ENCODE results near the gene CLSTN3. TPM values are rescaled to one million over a fixed set of nuclear protein-coding genes. Genes with fewer than 3 reads are reported as not detected.

Gene CLSTN3
- total and polyA plus RNA-seq, 12 donors: 3.7 to 16.8 (median 6.0) TPM

GRCh38 chr12:7127916-7128626 lies 2.1 kb upstream of the CLSTN3 start:
- Histone ChIP-seq H3K4me3 (no peak overlapping the region), H3K27ac (peak overlapping the region in 1 of 10 donors; percentile 38)

GRCh38 chr12:7128681-7129286 lies 1.4 kb upstream of the CLSTN3 start, which contains the start of gene RBP5:
RBP5 (minus strand) TSS chr12:7128889; CDS start chr12:7128775, 114 bp downstream.
- WGBS, 2 donors: 58 to 63% methylated on average over 7 of the region's 7 CpGs
- H3K27ac ChIP-seq: peak within 1 kb of the TSS in 6 of 10 donors; percentile 28 to 80 (median 62)

More at GRCh38 chr12:7127916-7128626, 2.1 kb upstream of the CLSTN3 start:
- intact Hi-C loops (cut with DNase I): no loop called here
- WGBS, 2 donors: 87 to 89% methylated on average over 17 of the region's 17 CpGs
- Histone ChIP-seq H3K36me3 (no peaks in the 10 kb centered on the region), H3K9me3 (no peaks in the 10 kb centered on the region), H3K27me3 (peaks cover 0 to 29% (median 0%) of the 10 kb centered on the region in 7 donors), H3K4me1 (peaks cover 7 to 44% (median 34%) of the 10 kb centered on the region in 9 donors)
- TF ChIP-seq, protein P1, sequence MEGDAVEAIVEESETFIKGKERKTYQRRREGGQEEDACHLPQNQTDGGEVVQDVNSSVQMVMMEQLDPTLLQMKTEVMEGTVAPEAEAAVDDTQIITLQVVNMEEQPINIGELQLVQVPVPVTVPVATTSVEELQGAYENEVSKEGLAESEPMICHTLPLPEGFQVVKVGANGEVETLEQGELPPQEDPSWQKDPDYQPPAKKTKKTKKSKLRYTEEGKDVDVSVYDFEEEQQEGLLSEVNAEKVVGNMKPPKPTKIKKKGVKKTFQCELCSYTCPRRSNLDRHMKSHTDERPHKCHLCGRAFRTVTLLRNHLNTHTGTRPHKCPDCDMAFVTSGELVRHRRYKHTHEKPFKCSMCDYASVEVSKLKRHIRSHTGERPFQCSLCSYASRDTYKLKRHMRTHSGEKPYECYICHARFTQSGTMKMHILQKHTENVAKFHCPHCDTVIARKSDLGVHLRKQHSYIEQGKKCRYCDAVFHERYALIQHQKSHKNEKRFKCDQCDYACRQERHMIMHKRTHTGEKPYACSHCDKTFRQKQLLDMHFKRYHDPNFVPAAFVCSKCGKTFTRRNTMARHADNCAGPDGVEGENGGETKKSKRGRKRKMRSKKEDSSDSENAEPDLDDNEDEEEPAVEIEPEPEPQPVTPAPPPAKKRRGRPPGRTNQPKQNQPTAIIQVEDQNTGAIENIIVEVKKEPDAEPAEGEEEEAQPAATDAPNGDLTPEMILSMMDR (IDR thresholded peaks at IDR 0.05): no peak
- DNase-seq (no peak), ATAC-seq (no peak)

GRCh38 chr12:7129287-7129871 lies 792 bp upstream of the CLSTN3 start:
- intact Hi-C loops (cut with DNase I): no loop called here

More at GRCh38 chr12:7128681-7129286, 1.4 kb upstream of the CLSTN3 start, which contains the start of gene RBP5:
- ATAC-seq (peak in 1 of 8 donors; percentile 18), DNase-seq (no peak)
- Histone ChIP-seq H3K9me3 (no peaks in the 10 kb centered on the region), H3K36me3 (peaks cover 0 to 6% (median 0%) of the 10 kb centered on the region in 9 donors), H3K27me3 (peaks cover 0 to 29% (median 0%) of the 10 kb centered on the region in 7 donors), H3K4me3 (peak within 1 kb of the TSS; percentile 52 to 77 (median 66)), H3K4me1 (peaks cover 5 to 38% (median 27%) of the 10 kb centered on the region in 9 donors)
- intact Hi-C loops (cut with DNase I): no loop called here
- TF ChIP-seq, protein P1 (IDR thresholded peaks at IDR 0.05): no peak

More at GRCh38 chr12:7129287-7129871, 792 bp upstream of the CLSTN3 start:
- TF ChIP-seq, protein P1 (IDR thresholded peaks at IDR 0.05): no peak
- WGBS, 2 donors: 5 to 9% methylated on average over 19 of the region's 19 CpGs
- peak overlapping the region; percentile 52 to 77 (median 66) for H3K4me3 ChIP-seq
- H3K4me1 ChIP-seq: peaks cover 5 to 38% (median 25%) of the 10 kb centered on the region in 9 donors
- peak in 3 of 8 donors; percentile 1 to 5 (median 1) for ATAC-seq
- H3K27me3 ChIP-seq: peaks cover 0 to 29% (median 0%) of the 10 kb centered on the region in 7 donors
- DNase-seq: no peak
- peak overlapping the region in 6 of 10 donors; percentile 28 to 80 (median 62) for H3K27ac ChIP-seq
- H3K36me3 ChIP-seq: peaks cover 0 to 12% (median 0%) of the 10 kb centered on the region in 9 donors
- no peaks in the 10 kb centered on the region for H3K9me3 ChIP-seq

Data from heart right ventricle (tissue), 16 donors.